Upper lobe of left lung (tissue), 6 donors: ENCODE data around the gene FOXJ1. TPM values are rescaled to one million over a fixed set of nuclear protein-coding genes. Genes with fewer than 3 reads are reported as not detected.

ENCODE experiments used
- ATAC-seq, 2 donors: fragments of 200-7000 bp; cut with Tn5 transposase; one replicate each; pipeline ENCODE4 v1.9.1; 2022; ENCODE audit warnings: mild to moderate bottlenecking in 2 of 2, moderate library complexity in 2 of 2; ENCODE audit not compliant: low FRiP score in 2 of 2
- DNase-seq, 2 donors: peaks; one replicate each; pipeline ENCODE4 v3.0.0-alpha.2; 2019 to 2020
- H3K27ac ChIP-seq, 4 donors: fragments of 200-600 bp; sonication (generic); one replicate each; pipeline ENCODE4 v1.5.1; 2016 to 2019
- H3K27me3 ChIP-seq, 4 donors: fragments of 200-600 bp; sonication (generic); one replicate each; pipeline ENCODE4 v1.5.1; 2017 to 2019
- H3K36me3 ChIP-seq, 4 donors: fragments of 200-600 bp; sonication (generic); one replicate each; pipeline ENCODE4 v1.5.1; 2016 to 2019
- H3K4me1 ChIP-seq, 4 donors: fragments of 200-600 bp; sonication (generic); one replicate each; pipeline ENCODE4 v1.5.1; 2018 to 2019
- H3K4me3 ChIP-seq, 4 donors: fragments of 200-600 bp; sonication (generic); one replicate each; pipeline ENCODE4 v1.5.1; 2017 to 2019; ENCODE audit warnings: mild to moderate bottlenecking in 2 of 4, moderate library complexity in 1 of 4
- H3K9me3 ChIP-seq, 4 donors: fragments of 200-600 bp; sonication (generic); one replicate each; pipeline ENCODE4 v1.5.1; 2018 to 2019
- EP300 ChIP-seq, 4 donors: sonication (generic); formaldehyde crosslinking; IDR thresholded peaks; one replicate each; pipeline ENCODE4 v1.5.1; 2017; ENCODE audit warnings: antibody characterized with exemption in 4 of 4, control low read depth in 2 of 4
- POLR2A ChIP-seq, 4 donors: fragments of 450-650 bp; IDR thresholded peaks; one replicate each; pipeline ENCODE4 v1.5.1; 2016 to 2017; ENCODE audit warnings: antibody characterized with exemption in 4 of 4, mild to moderate bottlenecking in 2 of 4
- POLR2AphosphoS5 ChIP-seq, 2 donors: sonication (generic); formaldehyde crosslinking; IDR thresholded peaks; one replicate each; pipeline ENCODE4 v1.5.1; 2017; ENCODE audit warnings: antibody characterized with exemption in 2 of 2
- WGBS, 2 donors: methylation state at CpG; one replicate each; pipeline ENCODE4 v1.1.5; 2017 to 2018; 5-methylcytosine and 5-hydroxymethylcytosine counted together
- total RNA-seq, 6 donors: library from RNA; depleted of rRNA in 4 of 6; stranded (reverse); fragments of >200 nt in 4 of 6; gene quantifications; one replicate each; pipeline versions ENCODE4 v1.1.0 to v1.2.1, GENCODE V29; 2016 to 2021
- TF ChIP-seq, protein P1 (sequence below), 6 experiments: fragments of 450-650 bp in 4 of 6; fragments of 200-600 bp in 2 of 6; sonication (generic) in 2 of 6; IDR thresholded peaks; one replicate each; pipeline ENCODE4 v1.5.1; 2016 to 2019; ENCODE audit warnings: antibody characterized with exemption in 6 of 6
- donor health status: DM: no; HTN: no; CAD: no; lungs with moderate emphysema.
- donor health status: DM: no; HTN: yes; CAD: no; lungs with severe emphysema.

The FOXJ1 gene
- total RNA-seq, 6 donors from 2014 or later = 3.3 to 86.6 (median 32.2) TPM

DNA sequence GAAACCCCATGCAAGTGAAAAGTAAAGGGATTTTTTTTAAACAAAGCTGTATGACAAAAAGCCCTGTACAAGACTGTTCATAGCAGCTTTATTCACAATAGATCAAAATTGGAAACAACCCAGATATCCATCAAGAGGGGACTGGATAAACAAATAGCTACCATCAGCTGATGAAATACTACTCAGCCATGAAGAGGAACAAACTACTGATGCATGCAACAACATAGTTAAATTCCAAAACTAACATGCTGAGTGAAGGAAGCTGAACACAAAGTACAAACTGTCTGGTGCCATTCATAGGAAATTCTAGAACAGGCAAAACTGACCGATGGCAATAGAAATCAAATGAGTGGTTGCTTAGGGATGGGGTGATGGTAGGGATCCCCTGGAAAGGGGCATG is 15.1 kb downstream of the FOXJ1 start:
- TF ChIP-seq EP300 (IDR thresholded peaks at IDR 0.05) (no peak), POLR2A (IDR thresholded peaks at IDR 0.05) (no peak), POLR2AphosphoS5 (IDR thresholded peaks at IDR 0.05) (no peak)
- TF ChIP-seq, protein P1, sequence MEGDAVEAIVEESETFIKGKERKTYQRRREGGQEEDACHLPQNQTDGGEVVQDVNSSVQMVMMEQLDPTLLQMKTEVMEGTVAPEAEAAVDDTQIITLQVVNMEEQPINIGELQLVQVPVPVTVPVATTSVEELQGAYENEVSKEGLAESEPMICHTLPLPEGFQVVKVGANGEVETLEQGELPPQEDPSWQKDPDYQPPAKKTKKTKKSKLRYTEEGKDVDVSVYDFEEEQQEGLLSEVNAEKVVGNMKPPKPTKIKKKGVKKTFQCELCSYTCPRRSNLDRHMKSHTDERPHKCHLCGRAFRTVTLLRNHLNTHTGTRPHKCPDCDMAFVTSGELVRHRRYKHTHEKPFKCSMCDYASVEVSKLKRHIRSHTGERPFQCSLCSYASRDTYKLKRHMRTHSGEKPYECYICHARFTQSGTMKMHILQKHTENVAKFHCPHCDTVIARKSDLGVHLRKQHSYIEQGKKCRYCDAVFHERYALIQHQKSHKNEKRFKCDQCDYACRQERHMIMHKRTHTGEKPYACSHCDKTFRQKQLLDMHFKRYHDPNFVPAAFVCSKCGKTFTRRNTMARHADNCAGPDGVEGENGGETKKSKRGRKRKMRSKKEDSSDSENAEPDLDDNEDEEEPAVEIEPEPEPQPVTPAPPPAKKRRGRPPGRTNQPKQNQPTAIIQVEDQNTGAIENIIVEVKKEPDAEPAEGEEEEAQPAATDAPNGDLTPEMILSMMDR (IDR thresholded peaks at IDR 0.05) = no peak
- DNase-seq = no peak
- Histone ChIP-seq H3K27ac (no peak overlapping the region), H3K4me1 (peaks cover 6 to 11% (median 8%) of the 10 kb centered on the region in 4 donors), H3K4me3 (no peak overlapping the region), H3K9me3 (no peaks in the 10 kb centered on the region), H3K27me3 (no peaks in the 10 kb centered on the region), H3K36me3 (no peaks in the 10 kb centered on the region)
- no peak for ATAC-seq
- 88 to 100% methylated on average over 1 of the region's 1 CpG for WGBS, 2 donors

DNA sequence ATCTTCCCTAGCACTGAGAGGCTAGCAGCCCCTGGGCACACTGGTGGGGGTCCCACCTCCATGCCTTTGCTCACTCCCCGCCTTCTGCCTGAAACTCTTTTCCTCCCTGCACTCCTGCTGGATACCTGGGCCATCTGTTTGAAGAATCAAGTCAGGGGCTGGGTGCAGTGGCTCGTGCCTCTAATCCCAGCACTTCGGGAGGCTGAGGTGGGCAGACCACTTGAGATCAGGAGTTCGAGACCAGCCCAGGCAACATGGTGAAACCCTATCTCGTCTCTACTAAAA is 15.7 kb downstream of the FOXJ1 start:
- H3K27ac ChIP-seq = no peak overlapping the region
- no peaks in the 10 kb centered on the region for H3K36me3 ChIP-seq
- no peak for TF ChIP-seq POLR2A (IDR thresholded peaks at IDR 0.05)
- TF ChIP-seq EP300 (IDR thresholded peaks at IDR 0.05) = no peak
- TF ChIP-seq, protein P1 (IDR thresholded peaks at IDR 0.05) = no peak
- TF ChIP-seq POLR2AphosphoS5 (IDR thresholded peaks at IDR 0.05) = no peak
- DNase-seq (no peak), ATAC-seq (no peak)
- no peak overlapping the region for H3K4me3 ChIP-seq
- peaks cover 6 to 11% (median 8%) of the 10 kb centered on the region in 4 donors for H3K4me1 ChIP-seq
- no peaks in the 10 kb centered on the region for H3K27me3 ChIP-seq
- no peaks in the 10 kb centered on the region for H3K9me3 ChIP-seq
- WGBS, 2 donors = 84 to 87% methylated on average over 5 of the region's 5 CpGs

DNA sequence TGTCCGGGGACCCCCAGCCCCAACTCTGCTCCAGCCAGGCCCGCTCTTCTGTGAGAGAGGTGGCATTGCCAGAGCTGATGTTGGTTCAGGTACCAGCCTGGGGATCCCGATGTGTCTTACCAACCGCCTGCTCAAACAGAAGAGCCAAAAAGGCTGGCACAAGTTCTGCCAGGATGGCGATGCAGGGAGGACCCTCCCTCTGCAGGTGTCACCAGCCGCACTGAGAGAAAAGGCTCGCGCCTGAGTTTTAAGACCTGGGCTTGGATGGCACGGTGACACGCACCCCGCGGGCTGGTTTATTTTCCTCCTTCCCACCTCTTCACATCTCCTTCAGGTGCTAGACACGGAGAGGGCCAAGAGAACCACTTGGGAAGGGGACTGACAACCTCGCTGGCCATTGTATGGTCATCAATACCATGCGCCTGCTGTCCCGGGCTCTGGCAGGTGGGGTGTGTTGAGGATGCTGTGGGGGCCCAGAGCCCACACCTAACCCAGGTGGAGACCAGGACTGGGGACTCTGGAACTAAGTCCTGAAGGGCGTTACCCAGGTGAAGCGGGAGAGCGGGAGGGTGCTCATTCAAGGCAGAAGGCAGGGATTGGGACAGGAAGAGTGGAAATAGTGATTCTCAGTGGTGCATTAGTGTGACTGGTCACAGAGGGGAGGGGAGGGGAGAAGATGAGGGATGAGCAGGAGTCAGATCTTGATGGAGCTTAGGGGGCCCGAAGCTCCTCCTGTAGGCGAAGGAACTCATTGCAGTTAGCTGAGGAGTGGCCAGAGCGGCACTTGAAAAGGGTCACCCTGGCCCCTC is 16.3 kb downstream of the FOXJ1 start:
- Histone ChIP-seq H3K4me1 (peaks cover 6 to 11% (median 8%) of the 10 kb centered on the region in 4 donors), H3K4me3 (no peak overlapping the region), H3K27ac (no peak overlapping the region), H3K36me3 (no peaks in the 10 kb centered on the region), H3K27me3 (no peaks in the 10 kb centered on the region), H3K9me3 (no peaks in the 10 kb centered on the region)
- no peak for DNase-seq
- 77 to 81% methylated on average over 17 to 22 of the region's 22 CpGs for WGBS, 2 donors
- ATAC-seq = no peak
- TF ChIP-seq POLR2A (IDR thresholded peaks at IDR 0.05) = no peak
- TF ChIP-seq, protein P1 (IDR thresholded peaks at IDR 0.05) = peak in 1 of 6 experiments; percentile 9

DNA sequence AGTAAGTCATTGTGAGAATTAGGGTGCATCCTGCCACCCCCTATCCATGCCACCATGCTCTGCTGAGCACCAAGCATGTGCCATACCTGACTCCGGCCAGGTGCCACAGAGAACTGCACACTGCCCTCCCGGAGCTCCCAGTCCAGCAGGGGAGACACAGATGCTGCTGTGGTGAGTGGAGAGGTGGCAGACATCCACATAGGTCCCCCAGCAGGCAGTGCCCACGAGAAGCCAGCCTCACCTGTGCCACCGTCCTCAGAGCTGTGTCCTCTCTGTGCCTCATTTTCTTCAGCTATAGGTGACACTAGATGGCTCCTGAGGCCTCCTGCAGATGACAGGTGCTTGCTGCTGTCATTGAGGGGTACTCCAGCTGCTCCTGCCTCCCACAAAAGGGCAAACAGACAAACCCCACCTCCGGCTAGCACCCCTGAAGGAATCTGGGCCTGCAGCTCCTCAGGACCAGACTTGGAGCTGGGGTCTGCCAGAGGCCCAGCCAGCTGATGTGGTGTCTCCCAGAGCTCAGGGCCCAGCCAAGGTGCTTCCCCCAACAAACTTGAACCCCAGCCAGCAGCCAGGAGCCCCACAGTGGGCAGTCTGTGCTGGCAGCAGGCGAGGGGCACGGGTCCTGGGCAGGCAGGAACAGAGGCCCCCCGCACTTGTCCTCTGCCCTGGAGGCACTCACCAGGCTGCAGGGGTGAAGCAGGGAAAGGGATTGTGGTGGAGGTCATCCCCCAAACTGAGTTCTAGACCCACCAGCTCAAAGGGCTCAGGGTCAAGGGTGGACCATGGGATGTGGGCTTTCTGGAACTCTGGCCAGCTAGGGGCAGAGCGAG is 17.1 kb downstream of the FOXJ1 start:
- H3K27me3 ChIP-seq = no peaks in the 10 kb centered on the region
- TF ChIP-seq EP300 (IDR thresholded peaks at IDR 0.05) (no peak), POLR2AphosphoS5 (IDR thresholded peaks at IDR 0.05) (no peak)
- TF ChIP-seq, protein P1 (IDR thresholded peaks at IDR 0.05) = no peak
- ATAC-seq (no peak), DNase-seq (no peak)
- H3K4me1 ChIP-seq = peaks cover 6 to 11% (median 8%) of the 10 kb centered on the region in 4 donors
- WGBS, 2 donors = 71 to 86% methylated on average over 4 to 8 of the region's 9 CpGs
- H3K27ac ChIP-seq = no peak overlapping the region
- H3K4me3 ChIP-seq = no peak overlapping the region
- H3K9me3 ChIP-seq = no peaks in the 10 kb centered on the region
- H3K36me3 ChIP-seq = no peaks in the 10 kb centered on the region
